CD4-positive, alpha-beta memory T cell (primary cell): ENCODE results near the gene AMY1B. TPM values are rescaled to one million over a fixed set of nuclear protein-coding genes. Genes with fewer than 3 reads are reported as not detected.
A peak's percentile ranks its signal among the peaks of the same experiment; 100 is the strongest.
"Not testable (repeated sequence)": the region's sequence is repeated elsewhere in the genome, so short reads cannot be mapped to it uniquely, and the experiment has no call there.

Source experiments
- CTCF ChIA-PET: fragments of 350-600 bp; sonication (Branson Sonifier 250); formaldehyde crosslinking; loops from one replicate; lab custom pipeline; 2021; ENCODE audit warnings: inconsistent platforms; ENCODE audit not compliant: partially characterized antibody; lab: Charles Lee
- POLR2A ChIA-PET: fragments of 350-600 bp; sonication (Branson Sonifier 250); formaldehyde crosslinking; loops from one replicate; lab custom pipeline; 2021; ENCODE audit not compliant: partially characterized antibody; lab: Charles Lee
- DNase-seq, 5 donors: peaks; one replicate each; pipeline versions ENCODE4 v3.0.0 to v3.0.0-alpha.2; 2020 to 2022; ENCODE audit warnings: mixed read lengths in 1 of 5
- H3K27ac ChIP-seq: one replicate; pipeline ENCODE4 v1.7.0; 2013; ENCODE audit warnings: low read depth, low read length
- H3K27me3 ChIP-seq: 2 replicates; pipeline ENCODE4 v1.7.0; 2013; ENCODE audit warnings: mild to moderate bottlenecking, low read length, moderate library complexity; ENCODE audit not compliant: insufficient read depth
- H3K36me3 ChIP-seq: 2 replicates; pipeline ENCODE4 v1.7.0; 2013; ENCODE audit warnings: mild to moderate bottlenecking, low read length, moderate library complexity; ENCODE audit not compliant: insufficient read depth
- H3K4me1 ChIP-seq: 2 replicates; pipeline ENCODE4 v1.7.0; 2013; ENCODE audit warnings: mild to moderate bottlenecking, low read length, moderate library complexity; ENCODE audit not compliant: insufficient read depth
- H3K4me3 ChIP-seq, 2 donors: one replicate each; pipeline ENCODE4 v1.7.0; 2013; ENCODE audit warnings: low read length in 2 of 2, mild to moderate bottlenecking in 1 of 2
- H3K9me3 ChIP-seq, 2 donors: one replicate each; pipeline ENCODE4 v1.7.0; 2013; ENCODE audit warnings: low read length in 2 of 2, control low read depth in 1 of 2; ENCODE audit not compliant: control insufficient read depth in 1 of 2
- H3K27ac Mint-ChIP-seq, 7 donors: one replicate each; pipeline ENCODE4 v1.8.0; 2020 to 2021; ENCODE audit warnings: mixed read lengths in 7 of 7, mild to moderate bottlenecking in 6 of 7, inconsistent platforms in 3 of 7, moderate library complexity in 3 of 7
- H3K27me3 Mint-ChIP-seq, 2 donors: one replicate each; pipeline ENCODE4 v1.8.0; 2020 to 2021; ENCODE audit warnings: mixed read lengths in 2 of 2
- H3K36me3 Mint-ChIP-seq, 2 donors: one replicate each; pipeline ENCODE4 v1.8.0; 2020 to 2021; ENCODE audit warnings: mixed read lengths in 2 of 2, inconsistent platforms in 1 of 2, mild to moderate bottlenecking in 1 of 2
- H3K4me1 Mint-ChIP-seq, 4 donors: one replicate each; pipeline ENCODE4 v1.8.0; 2020 to 2021; ENCODE audit warnings: mixed read lengths in 4 of 4, mild to moderate bottlenecking in 1 of 4
- H3K4me3 Mint-ChIP-seq, 8 donors: one replicate each; pipeline ENCODE4 v1.8.0; 2020 to 2021; ENCODE audit warnings: mixed read lengths in 8 of 8, mild to moderate bottlenecking in 7 of 8, moderate library complexity in 6 of 8, inconsistent platforms in 3 of 8
- H3K9me3 Mint-ChIP-seq, 8 donors: one replicate each; pipeline ENCODE4 v1.8.0; 2020 to 2021; ENCODE audit warnings: mixed read lengths in 8 of 8, mild to moderate bottlenecking in 5 of 8, inconsistent platforms in 3 of 8, moderate library complexity in 1 of 8
- intact Hi-C: fragments of 100-400 bp; cut with micrococcal nuclease; formaldehyde crosslinking; loops from one replicate; pipeline ENCODE4 v1.15.1; 2023
- polyA plus RNA-seq, 2 donors: library from polyadenylated mRNA; unstranded; fragments of 300-500 nt; fragmentation: Illumina TruSeq; gene quantifications; one replicate each; pipeline ENCODE4 v1.2.3, GENCODE V29; 2021
- total RNA-seq, 2 experiments: library from RNA; stranded (reverse); gene quantifications; one replicate each; pipeline ENCODE4 v1.2.3, GENCODE V29; 2021

The AMY1B gene
- total RNA-seq (not detected), polyA plus RNA-seq (not detected)

GRCh38 chr1:103696110-103696509, at the start of gene AMY1B:
Gene AMY1B, minus strand, starts transcription at chr1:103696210. Its CDS starts 571 bp downstream, at chr1:103695639.
- POLR2A ChIA-PET, DNase-seq, H3K9me3 Mint-ChIP-seq: not testable (repeated sequence)

GRCh38 chr1:103745040-103745439, 49.0 kb upstream of the AMY1B start:
- H3K4me3 Mint-ChIP-seq, H3K4me3 ChIP-seq, H3K4me1 Mint-ChIP-seq, H3K9me3 ChIP-seq, H3K27ac ChIP-seq, CTCF ChIA-PET, H3K27me3 Mint-ChIP-seq, H3K9me3 Mint-ChIP-seq, POLR2A ChIA-PET, intact Hi-C loops, H3K4me1 ChIP-seq, H3K36me3 Mint-ChIP-seq, H3K27ac Mint-ChIP-seq, H3K27me3 ChIP-seq, DNase-seq, H3K36me3 ChIP-seq: not testable (repeated sequence)

More at GRCh38 chr1:103696110-103696509, at the start of gene AMY1B:
- H3K4me1 ChIP-seq, H3K36me3 ChIP-seq, H3K27me3 ChIP-seq, H3K27ac ChIP-seq, H3K27ac Mint-ChIP-seq, H3K4me3 Mint-ChIP-seq, intact Hi-C loops, H3K27me3 Mint-ChIP-seq, H3K4me1 Mint-ChIP-seq, H3K36me3 Mint-ChIP-seq, H3K4me3 ChIP-seq, CTCF ChIA-PET, H3K9me3 ChIP-seq: not testable (repeated sequence)

DNA sequence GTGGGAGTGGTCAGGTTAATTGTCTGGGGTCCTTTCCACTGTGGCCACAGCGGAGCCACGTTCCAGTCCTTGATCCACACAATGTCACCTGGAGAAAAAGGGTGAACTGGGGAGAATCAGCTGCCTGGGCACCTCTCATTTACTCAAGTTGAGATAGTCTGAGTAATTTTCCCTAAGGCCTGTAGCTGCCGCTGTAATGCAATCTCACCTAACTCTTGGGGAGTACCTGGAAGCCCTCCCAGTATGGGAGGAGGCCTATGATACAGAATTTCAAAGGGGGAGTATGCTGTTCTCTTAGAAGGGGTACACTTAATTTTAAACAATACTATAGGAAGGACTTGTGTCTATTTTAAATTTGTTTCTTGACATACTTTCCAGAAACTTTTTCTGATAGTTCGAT, 48.4 kb upstream of the AMY1B start:
- DNase-seq, H3K9me3 Mint-ChIP-seq, H3K36me3 ChIP-seq, H3K9me3 ChIP-seq, H3K27ac ChIP-seq, POLR2A ChIA-PET, H3K4me1 ChIP-seq, H3K4me1 Mint-ChIP-seq, CTCF ChIA-PET, H3K27ac Mint-ChIP-seq, H3K27me3 Mint-ChIP-seq, H3K27me3 ChIP-seq, H3K36me3 Mint-ChIP-seq, intact Hi-C loops, H3K4me3 Mint-ChIP-seq, H3K4me3 ChIP-seq: not testable (repeated sequence)

DNA sequence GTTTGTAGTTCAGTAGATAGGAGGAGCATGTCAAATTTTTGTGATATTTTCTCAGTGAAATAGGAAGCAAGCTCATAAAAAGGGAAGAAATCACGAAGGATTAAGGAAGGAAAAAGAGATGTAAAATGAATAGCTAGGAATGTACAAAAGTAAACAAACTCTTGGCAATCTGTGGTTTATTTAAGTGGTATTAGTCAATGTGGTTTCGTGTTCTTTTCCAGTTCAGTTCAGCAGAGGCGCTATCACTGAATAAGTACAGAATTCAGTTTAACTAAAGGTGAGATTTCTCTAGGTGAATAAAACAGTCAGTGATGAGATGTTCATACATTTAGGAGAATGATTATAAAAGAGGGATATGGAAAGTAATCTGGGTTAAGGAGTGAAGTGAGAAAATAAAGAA, 42.0 kb upstream of the AMY1B start:
- H3K9me3 Mint-ChIP-seq, CTCF ChIA-PET: not testable (repeated sequence)

GRCh38 chr1:103735334-103735733, 39.3 kb upstream of the AMY1B start:
- POLR2A ChIA-PET, H3K27me3 Mint-ChIP-seq, H3K4me1 Mint-ChIP-seq, H3K4me3 ChIP-seq, H3K27ac Mint-ChIP-seq, CTCF ChIA-PET, H3K36me3 Mint-ChIP-seq, H3K9me3 ChIP-seq, H3K36me3 ChIP-seq, H3K4me3 Mint-ChIP-seq, DNase-seq, intact Hi-C loops, H3K9me3 Mint-ChIP-seq, H3K4me1 ChIP-seq, H3K27ac ChIP-seq, H3K27me3 ChIP-seq: not testable (repeated sequence)

More for the DNA sequence above, 42.0 kb upstream of the AMY1B start:
- POLR2A ChIA-PET, H3K9me3 ChIP-seq, DNase-seq, intact Hi-C loops, H3K4me3 Mint-ChIP-seq, H3K27me3 Mint-ChIP-seq, H3K27me3 ChIP-seq, H3K36me3 Mint-ChIP-seq, H3K36me3 ChIP-seq, H3K4me1 ChIP-seq, H3K27ac ChIP-seq, H3K4me1 Mint-ChIP-seq, H3K27ac Mint-ChIP-seq, H3K4me3 ChIP-seq: not testable (repeated sequence)

- H3K27ac Mint-ChIP-seq, H3K4me3 Mint-ChIP-seq, H3K4me3 ChIP-seq, H3K27ac ChIP-seq, H3K4me1 ChIP-seq, H3K27me3 Mint-ChIP-seq, H3K4me1 Mint-ChIP-seq, H3K36me3 Mint-ChIP-seq, intact Hi-C loops, H3K36me3 ChIP-seq, DNase-seq, H3K27me3 ChIP-seq, POLR2A ChIA-PET, H3K9me3 Mint-ChIP-seq, CTCF ChIA-PET, H3K9me3 ChIP-seq: not testable (repeated sequence)
Measured at GRCh38 chr1:103721473-103721872, 25.5 kb upstream of the AMY1B start.

DNA sequence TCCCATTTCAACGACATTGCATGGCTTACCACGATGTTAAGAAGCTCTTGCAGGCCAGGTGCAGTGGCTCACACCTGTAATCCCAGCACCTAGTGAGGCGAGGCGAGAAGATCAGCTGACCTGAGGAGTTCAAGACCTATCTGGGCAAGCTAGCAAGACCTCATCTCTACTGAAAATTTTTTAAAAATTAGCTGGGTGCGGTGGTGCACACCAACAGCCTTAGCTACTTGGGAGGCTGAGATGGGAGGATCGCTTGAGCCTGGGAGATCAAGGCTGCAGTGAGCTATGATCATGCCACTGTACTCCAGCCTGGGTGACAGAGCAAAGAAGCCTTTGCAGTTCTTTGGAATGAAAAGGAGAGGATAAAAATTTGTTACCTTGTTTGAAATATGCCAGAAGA, 21.4 kb upstream of the AMY1B start:
- H3K27ac ChIP-seq, H3K4me3 Mint-ChIP-seq, CTCF ChIA-PET, H3K4me1 Mint-ChIP-seq, POLR2A ChIA-PET, H3K4me3 ChIP-seq, H3K27ac Mint-ChIP-seq, H3K4me1 ChIP-seq, H3K27me3 ChIP-seq, H3K36me3 ChIP-seq, H3K27me3 Mint-ChIP-seq, H3K9me3 ChIP-seq, intact Hi-C loops, H3K9me3 Mint-ChIP-seq, H3K36me3 Mint-ChIP-seq: not testable (repeated sequence)
- peak in 1 of 5 donors; percentile 15 for DNase-seq

DNA sequence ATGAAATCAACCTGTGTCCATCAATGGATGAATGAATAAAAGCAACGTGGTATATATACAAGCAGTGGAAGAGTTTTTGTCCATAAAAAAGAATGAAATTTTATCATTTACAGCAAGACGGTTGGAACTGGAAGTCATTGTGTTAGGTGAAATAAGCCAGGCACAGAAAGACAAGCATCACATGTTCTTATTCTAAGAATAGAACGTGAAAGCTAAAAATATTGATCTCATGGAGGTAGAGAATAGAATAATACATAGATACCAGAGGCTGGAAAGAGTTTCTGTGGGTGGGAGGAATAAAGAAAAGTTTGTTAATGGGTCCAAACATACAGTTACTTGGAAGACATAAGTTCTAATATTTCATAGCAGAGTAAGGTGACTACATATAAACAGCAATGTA, 14.4 kb upstream of the AMY1B start:
- H3K9me3 ChIP-seq, H3K36me3 Mint-ChIP-seq, DNase-seq, H3K27me3 ChIP-seq, H3K4me1 Mint-ChIP-seq, H3K27ac ChIP-seq, H3K4me3 ChIP-seq, H3K9me3 Mint-ChIP-seq, POLR2A ChIA-PET, H3K36me3 ChIP-seq, H3K4me3 Mint-ChIP-seq, intact Hi-C loops, H3K4me1 ChIP-seq, H3K27ac Mint-ChIP-seq, H3K27me3 Mint-ChIP-seq, CTCF ChIA-PET: not testable (repeated sequence)
